IPS-15b (cell line): ENCODE results near the gene UBE2I.
"Not testable (repeated sequence)": the region's sequence is repeated elsewhere in the genome, so short reads cannot be mapped to it uniquely, and the experiment has no call there.

ENCODE experiments used
- H3K27me3 ChIP-seq: one replicate; pipeline ENCODE4 v1.6.1; 2013; ENCODE audit warnings: low read length; ENCODE audit not compliant: control insufficient read depth, insufficient read depth
- H3K36me3 ChIP-seq: one replicate; pipeline ENCODE4 v1.6.1; 2013; ENCODE audit warnings: low read length; ENCODE audit not compliant: control insufficient read depth, insufficient read depth
- H3K4me1 ChIP-seq: one replicate; pipeline ENCODE4 v1.6.1; 2013; ENCODE audit warnings: mild to moderate bottlenecking, low read length; ENCODE audit not compliant: control insufficient read depth, insufficient read depth
- H3K4me3 ChIP-seq: one replicate; pipeline ENCODE4 v1.5.1; 2013; ENCODE audit warnings: low read depth, low read length
- H3K9ac ChIP-seq: one replicate; pipeline ENCODE4 v1.6.1; 2013; ENCODE audit warnings: low read depth, mild to moderate bottlenecking, low read length
- H3K9me3 ChIP-seq: one replicate; pipeline ENCODE4 v1.6.1; 2013; ENCODE audit warnings: mild to moderate bottlenecking, low read length; ENCODE audit not compliant: control insufficient read depth, insufficient read depth

Gene UBE2I

DNA sequence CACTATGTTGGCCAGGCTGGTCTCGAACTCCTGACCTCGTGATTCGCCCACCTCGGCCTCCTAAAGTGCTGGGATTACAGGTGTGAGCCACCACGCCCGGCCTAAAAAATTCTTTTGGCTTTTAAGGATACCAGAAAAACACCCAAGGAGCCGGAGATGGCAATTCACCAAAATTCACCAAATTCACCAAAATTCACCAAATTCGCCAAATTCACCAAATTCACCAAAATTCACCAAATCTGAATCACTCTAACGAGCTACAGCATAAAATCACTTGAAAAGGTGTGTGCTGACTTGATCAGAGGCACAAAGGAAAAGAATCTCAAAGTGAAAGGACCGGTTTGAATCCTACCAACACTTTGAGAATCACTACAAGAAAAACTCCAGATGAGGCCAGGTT, 19.5 kb downstream of the UBE2I start:
- not testable (repeated sequence) for H3K9ac ChIP-seq, H3K4me1 ChIP-seq, H3K4me3 ChIP-seq, H3K9me3 ChIP-seq, H3K36me3 ChIP-seq
- peaks cover 12% of the 10 kb centered on the region for H3K27me3 ChIP-seq

DNA sequence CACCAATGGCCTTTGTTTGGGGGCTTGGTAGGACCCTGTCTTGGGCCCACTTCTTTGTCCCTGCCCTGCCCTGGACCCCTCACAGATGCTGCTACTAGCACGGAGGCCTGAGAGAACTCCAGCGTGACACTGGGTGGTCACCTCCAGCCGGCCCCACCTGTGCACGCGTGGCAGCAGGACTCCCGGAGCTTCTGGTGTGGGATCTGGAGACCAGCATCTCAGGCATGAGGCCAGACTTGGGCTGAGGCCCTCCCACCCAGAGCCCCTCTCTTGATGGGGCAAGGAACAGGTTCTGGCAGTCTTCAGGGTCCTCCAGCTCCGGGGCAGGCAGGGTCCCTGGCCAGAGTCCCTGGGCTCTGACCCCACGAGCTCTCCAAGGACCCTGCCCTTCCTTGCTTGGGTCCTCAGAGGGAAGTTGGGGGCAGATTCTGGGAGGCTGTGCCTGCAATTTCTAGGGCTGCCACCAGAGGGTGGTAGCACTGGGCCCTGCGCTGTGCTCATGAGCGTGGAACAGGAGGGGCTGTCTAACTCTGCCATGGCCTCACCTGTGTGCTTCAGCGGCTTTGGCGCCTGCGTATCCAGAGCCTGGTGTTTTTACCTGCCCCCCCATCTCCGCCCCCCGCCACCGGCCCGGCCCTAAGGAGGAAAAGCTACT, 21.0 kb downstream of the UBE2I start:
- Histone ChIP-seq H3K27me3 (peaks cover 25% of the 10 kb centered on the region), H3K9ac (no peak overlapping the region), H3K4me3 (no peak overlapping the region), H3K9me3 (no peaks in the 10 kb centered on the region), H3K36me3 (peaks cover under 1% of the 10 kb centered on the region), H3K4me1 (no peaks in the 10 kb centered on the region)

DNA sequence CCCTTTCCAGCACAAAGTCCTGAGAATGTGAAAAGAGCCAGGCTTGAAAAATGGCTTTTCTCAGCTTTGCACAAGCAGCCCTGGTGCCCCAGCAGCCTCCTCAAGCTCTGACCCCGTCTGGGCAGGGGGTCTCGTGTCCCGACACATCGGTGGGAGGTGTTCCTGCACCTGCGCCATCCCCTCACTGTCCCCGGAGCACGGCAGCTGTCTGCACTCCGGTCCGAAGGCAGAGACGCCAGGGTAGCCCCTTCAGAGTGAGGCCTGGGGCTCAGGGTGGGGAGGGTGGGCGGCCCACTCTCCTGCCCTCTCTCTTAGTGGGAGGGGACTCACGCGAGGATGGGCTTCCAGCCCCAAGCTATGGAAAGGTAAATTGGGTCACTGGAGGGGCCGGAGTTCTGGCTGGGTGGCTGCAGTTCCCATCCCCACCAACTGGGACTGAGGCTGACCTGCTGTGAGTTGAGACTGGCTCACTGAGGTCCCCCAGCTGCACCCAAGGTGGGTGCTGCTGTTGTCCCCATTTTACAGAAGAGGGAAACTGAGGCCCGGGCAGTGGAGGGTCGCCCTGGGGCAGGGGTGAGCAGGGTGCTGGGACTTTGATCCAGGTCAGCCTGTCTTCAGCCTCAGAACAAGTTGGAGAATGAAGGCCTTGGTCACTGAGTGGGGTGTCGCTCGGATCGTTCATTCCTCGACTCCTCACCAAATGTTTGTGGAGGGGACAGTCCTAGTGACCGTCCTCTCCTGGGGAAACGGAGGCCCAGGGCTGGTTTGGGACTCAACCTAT, 21.7 kb downstream of the UBE2I start:
- no peak overlapping the region for H3K9ac ChIP-seq
- peaks cover 32% of the 10 kb centered on the region for H3K27me3 ChIP-seq
- no peaks in the 10 kb centered on the region for H3K36me3 ChIP-seq
- no peaks in the 10 kb centered on the region for H3K9me3 ChIP-seq
- peak overlapping the region; percentile 49 for H3K4me3 ChIP-seq
- H3K4me1 ChIP-seq: no peaks in the 10 kb centered on the region

DNA sequence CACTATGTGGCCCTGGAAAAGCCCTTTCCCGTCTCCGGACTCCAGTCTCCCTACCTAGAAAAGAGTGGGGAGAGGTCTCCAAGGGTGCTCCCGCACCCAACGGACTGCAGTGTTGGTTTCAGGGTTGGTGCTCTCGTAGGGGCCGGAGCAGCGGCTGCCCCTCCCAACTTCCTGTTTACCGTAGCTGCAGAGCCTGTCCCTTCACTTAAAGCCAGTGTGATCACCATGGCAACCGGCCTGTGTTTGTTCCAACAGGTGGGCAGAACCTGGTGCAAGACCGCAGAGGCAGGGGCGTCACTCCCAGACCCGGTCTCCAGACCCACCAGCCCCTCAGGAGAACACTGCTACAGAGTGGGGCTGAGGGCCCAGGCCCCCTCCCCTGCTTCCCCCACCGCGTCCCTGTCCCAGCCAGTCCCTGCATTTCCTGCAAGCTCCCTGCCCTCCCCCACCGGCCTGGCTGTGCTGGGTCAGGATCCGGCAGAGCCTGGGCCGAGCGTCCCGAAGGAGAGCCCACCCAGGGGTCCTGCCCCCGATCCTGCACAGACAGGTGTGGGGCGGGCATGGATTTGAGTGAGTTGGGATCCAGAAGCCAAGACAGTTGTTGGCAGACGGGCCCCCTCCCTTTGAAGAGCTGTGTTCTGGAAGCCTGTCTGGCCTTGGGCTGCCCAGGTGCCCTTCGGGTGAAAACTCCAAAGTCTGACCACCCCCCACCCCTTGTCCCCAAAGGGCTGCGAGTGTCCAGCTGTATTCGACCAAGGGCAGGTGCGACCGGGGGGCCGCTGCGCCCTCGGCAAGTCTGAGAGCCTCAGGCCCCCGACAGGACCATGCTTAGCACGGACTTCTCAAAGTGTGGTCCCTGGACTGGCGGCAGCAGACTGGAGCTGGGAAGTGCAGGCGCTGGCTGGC, 22.5 kb downstream of the UBE2I start:
- no peaks in the 10 kb centered on the region for H3K9me3 ChIP-seq
- peaks cover 35% of the 10 kb centered on the region for H3K27me3 ChIP-seq
- peak overlapping the region; percentile 49 for H3K4me3 ChIP-seq
- H3K4me1 ChIP-seq: no peaks in the 10 kb centered on the region
- no peak overlapping the region for H3K9ac ChIP-seq
- no peaks in the 10 kb centered on the region for H3K36me3 ChIP-seq

DNA sequence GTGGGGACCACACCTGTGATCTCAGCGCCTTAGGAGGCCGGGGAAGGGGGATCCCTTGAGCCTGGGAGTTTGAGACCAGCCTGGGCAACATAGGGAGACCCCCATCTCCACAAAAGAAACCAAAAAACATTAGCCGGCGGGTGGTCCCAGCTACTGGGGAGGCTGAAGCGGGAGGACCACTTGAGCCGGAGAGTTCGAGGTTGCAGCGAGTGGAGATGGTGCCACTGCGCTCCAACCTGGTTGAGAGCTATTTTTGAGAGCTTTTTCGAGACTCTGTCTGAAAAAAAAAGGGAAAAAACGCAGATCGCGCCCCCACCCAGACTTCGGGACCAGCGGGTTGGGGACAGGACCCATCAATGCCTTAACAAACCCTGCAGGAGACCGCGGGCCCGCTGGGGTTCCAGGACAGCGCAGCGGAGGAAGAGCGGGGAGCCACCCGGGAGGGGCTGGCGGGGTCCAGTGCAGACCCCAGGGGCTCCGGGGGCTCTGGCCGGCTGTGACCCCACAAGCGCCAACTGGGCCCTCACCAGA, 23.2 kb downstream of the UBE2I start:
- H3K27me3 ChIP-seq: peaks cover 35% of the 10 kb centered on the region
- H3K9ac ChIP-seq: no peak overlapping the region
- peak overlapping the region; percentile 49 for H3K4me3 ChIP-seq

DNA sequence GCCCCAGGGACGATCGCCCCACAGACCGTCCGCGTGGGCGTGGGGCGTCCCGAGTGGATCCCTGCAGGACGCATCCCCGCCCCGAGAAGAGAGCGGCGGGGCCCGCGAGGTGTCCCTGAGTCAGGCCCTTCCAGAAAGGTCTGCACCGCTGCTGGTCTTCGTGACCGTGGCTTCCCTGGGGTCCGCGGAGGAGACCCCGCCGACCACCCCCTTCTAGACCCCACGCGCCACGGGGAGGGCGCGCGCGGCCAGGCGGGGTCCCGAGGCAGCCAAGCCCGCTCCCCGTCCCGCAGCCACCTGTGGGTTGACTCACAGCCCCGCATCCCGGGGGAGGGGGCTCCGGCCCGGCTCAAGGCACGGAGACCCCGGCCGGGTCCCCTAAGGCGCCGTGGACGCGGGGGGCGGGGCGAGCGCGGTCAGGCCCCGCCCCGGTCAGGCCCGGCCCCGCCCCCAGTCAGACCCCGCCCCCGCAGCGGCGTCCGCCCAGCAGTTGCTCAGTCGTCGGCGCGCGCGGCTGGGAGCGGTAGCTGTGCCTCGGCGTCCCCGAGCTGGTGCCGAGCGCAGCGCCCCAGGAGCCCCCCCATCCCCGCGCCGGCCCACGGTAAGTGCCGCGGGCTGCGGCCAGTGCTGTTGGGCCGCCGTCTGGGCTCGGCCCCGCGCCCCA, 23.8 kb downstream of the UBE2I start, which contains the start of gene BAIAP3:
Gene BAIAP3, plus strand, starts transcription at position 497 of the 664 bp plus-strand sequence. CDS start 4,905 bp downstream, outside the sequence.
- Histone ChIP-seq H3K4me1 (no peaks in the 10 kb centered on the region), H3K9ac (no peak within 1 kb of the TSS), H3K36me3 (no peaks in the 10 kb centered on the region), H3K9me3 (no peaks in the 10 kb centered on the region), H3K27me3 (peaks cover 35% of the 10 kb centered on the region), H3K4me3 (peak within 1 kb of the TSS; percentile 49)

More for the DNA sequence above, 23.2 kb downstream of the UBE2I start:
- Histone ChIP-seq H3K36me3 (no peaks in the 10 kb centered on the region), H3K4me1 (no peaks in the 10 kb centered on the region), H3K9me3 (no peaks in the 10 kb centered on the region)

DNA sequence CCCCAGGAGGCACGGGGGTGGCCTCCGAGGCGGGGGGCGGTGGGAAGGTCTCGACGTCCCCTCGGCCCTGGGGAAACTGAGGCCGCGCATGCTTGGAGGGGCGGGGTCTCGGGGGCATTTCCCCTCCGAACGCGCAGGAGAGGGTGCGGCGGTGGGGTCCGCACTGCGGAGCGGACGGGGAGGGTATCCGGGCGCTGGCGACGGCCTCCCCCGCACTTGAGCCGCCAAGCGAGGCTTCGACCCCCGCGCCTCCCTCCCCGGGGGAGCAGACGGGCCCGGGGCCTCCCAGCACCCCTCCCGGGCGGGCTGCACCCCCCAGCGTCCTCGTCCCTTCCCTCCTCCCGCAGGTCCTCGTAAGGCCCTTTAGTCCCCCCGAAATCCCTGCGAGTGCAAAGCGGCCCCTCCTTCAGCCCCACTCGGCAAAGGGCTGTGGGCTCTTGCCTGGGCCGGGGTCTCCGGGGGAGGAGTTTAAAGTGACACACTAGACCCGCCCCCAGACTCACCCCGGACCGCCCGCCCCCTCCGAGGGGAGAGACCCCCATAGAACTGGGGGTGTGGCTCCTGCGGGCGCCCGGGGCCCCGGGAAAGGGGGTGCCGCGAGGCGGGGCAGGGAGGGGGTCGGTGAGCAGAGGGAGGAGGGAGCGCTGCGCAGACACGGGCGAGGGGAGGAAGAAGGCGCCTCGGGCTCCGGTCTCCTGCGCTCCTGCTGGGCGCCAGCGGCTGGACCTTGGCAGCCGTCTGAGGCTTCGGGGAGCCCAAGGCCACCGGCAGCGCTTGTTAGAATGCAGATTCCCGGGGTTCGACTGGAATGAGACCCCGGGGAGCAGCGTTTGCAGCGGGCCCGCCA, 24.6 kb downstream of the UBE2I start:
- no peak overlapping the region for H3K9ac ChIP-seq
- H3K4me1 ChIP-seq: no peaks in the 10 kb centered on the region
- H3K4me3 ChIP-seq: peak overlapping the region; percentile 46
- H3K27me3 ChIP-seq: peaks cover 35% of the 10 kb centered on the region
- no peaks in the 10 kb centered on the region for H3K36me3 ChIP-seq
- H3K9me3 ChIP-seq: no peaks in the 10 kb centered on the region

DNA sequence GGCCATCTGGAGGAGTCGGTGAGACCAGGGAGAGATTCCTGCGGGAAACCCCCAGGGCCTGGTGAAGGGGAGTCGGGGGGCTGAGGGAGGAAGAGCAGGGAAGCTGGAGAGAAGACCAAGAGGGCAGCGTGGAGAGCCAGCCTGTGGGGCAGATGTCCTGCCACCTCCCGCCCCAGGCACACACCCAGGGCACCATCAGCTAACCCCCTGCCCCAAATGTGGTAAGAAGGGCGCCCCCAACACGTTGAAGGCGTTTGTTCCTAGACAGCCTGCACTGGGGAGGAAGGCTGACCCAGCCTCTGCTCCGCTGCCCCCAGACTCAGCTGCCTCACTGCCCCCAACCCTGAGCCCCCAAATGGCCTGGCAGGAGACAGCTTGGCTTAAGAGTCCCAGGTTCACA, 25.3 kb downstream of the UBE2I start:
- peak overlapping the region; percentile 32 for H3K4me3 ChIP-seq

DNA sequence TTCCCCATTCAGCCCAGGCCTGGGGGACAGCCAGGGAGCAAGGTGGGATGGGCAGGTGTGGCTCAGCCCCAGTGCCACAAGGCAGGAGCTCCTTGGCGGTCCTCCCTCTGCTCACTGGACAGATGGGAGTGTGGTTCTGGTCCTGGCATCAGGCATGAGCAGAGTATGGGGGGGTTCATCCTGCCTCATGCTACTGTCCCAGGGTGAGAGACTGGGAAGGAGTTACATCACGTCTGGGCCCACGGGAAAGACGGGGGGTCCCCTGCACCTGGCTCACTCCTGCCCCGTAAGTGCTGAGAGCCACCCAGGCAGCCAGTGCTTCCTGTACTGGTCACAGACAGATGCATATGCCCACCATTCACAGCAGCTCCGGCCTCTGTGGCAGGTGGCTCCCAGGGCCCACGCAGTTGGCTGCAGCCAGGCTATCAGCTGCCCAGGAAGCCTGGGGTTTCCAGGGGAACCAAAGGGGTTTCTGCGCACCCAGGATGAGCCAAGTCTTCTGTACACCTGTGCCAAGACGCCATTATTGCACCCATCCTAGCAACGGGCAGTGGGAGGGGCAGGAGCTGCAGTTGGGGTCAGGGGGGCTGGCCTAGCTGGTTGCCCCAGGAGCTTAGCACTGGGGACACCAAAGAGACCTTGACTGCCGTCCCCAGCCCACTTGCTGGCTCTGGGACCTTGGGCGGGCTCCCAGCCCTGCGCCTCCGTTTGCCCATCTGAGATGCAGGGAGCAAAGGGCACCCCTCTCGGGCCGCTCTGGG, 26.0 kb downstream of the UBE2I start:
- no peak overlapping the region for H3K9ac ChIP-seq
- no peaks in the 10 kb centered on the region for H3K4me1 ChIP-seq
- no peaks in the 10 kb centered on the region for H3K9me3 ChIP-seq
- H3K4me3 ChIP-seq: peak overlapping the region; percentile 32
- H3K36me3 ChIP-seq: no peaks in the 10 kb centered on the region
- H3K27me3 ChIP-seq: peaks cover 35% of the 10 kb centered on the region

More for the DNA sequence above, 25.3 kb downstream of the UBE2I start:
- no peaks in the 10 kb centered on the region for H3K4me1 ChIP-seq
- no peak overlapping the region for H3K9ac ChIP-seq
- no peaks in the 10 kb centered on the region for H3K9me3 ChIP-seq
- H3K36me3 ChIP-seq: no peaks in the 10 kb centered on the region
- H3K27me3 ChIP-seq: peaks cover 35% of the 10 kb centered on the region

DNA sequence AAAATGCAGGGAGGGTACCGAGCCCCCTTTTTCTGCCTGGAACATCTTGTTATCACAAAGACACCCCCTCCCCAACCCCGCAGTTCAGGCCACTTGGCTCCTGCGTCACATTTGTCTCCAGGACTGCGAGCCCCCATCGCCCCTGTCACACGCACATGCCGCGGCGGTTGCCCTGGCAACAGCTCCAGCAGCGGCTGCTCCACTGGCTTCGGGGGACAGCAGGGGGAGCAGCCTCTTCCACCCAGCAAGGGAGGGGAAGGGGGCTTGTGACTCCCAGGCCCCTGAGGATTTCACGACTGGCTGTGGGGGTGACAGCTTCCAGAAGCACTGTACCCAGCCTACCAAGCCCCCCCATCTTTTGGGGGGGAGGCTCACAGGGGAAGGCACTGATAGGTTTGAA, 26.6 kb downstream of the UBE2I start:
- no peak overlapping the region for H3K9ac ChIP-seq
- no peak overlapping the region for H3K4me3 ChIP-seq
- no peaks in the 10 kb centered on the region for H3K4me1 ChIP-seq
- no peaks in the 10 kb centered on the region for H3K9me3 ChIP-seq
- no peaks in the 10 kb centered on the region for H3K36me3 ChIP-seq
- peaks cover 35% of the 10 kb centered on the region for H3K27me3 ChIP-seq
